Right atrium auricular region (tissue), 2 donors: ENCODE measurements around the gene SLIT3. TPM values are rescaled to one million over a fixed set of nuclear protein-coding genes. Genes with fewer than 3 reads are reported as not detected.

Source experiments
- DNase-seq: peaks from one replicate; pipeline ENCODE4 v3.0.0-alpha.2; 2019; ENCODE audit warnings: low spot score
- H3K27ac ChIP-seq, 2 donors: fragments of 200-600 bp; sonication (generic); 1 replicate in 1 of 2; 2 replicates in 1 of 2; pipeline ENCODE4 v1.5.1; 2016 to 2019
- H3K27me3 ChIP-seq, 2 donors: fragments of 200-600 bp; sonication (generic); one replicate each; pipeline versions ENCODE4 v1.5.1 to v1.6.0; 2017 to 2019
- H3K36me3 ChIP-seq: fragments of 200-600 bp; sonication (generic); one replicate; pipeline ENCODE4 v1.5.1; 2016
- H3K4me1 ChIP-seq, 2 donors: fragments of 200-600 bp; sonication (generic); one replicate each; pipeline versions ENCODE4 v1.5.1 to v1.6.0; 2017 to 2019
- H3K4me3 ChIP-seq, 2 donors: fragments of 200-600 bp; sonication (generic); 1 replicate in 1 of 2; 2 replicates in 1 of 2; pipeline ENCODE4 v1.5.1; 2017 to 2019; ENCODE audit warnings: mild to moderate bottlenecking in 1 of 2, moderate library complexity in 1 of 2
- H3K9me3 ChIP-seq, 2 donors: fragments of 200-600 bp; sonication (generic); one replicate each; pipeline ENCODE4 v1.5.1; 2019
- total RNA-seq, 2 donors: library from RNA; depleted of rRNA; stranded (reverse); fragments of >200 nt; gene quantifications; one replicate each; pipeline ENCODE4 v1.1.0, GENCODE V29; 2016
- TF ChIP-seq, protein P1 (sequence below), 2 donors: fragments of 200-600 bp; sonication (generic); IDR thresholded peaks; one replicate each; pipeline ENCODE4 v1.5.1; 2019; ENCODE audit warnings: antibody characterized with exemption in 2 of 2

Gene SLIT3
- total RNA-seq, 2 donors from 2014 or later: 66.1 to 85.8 TPM

DNA sequence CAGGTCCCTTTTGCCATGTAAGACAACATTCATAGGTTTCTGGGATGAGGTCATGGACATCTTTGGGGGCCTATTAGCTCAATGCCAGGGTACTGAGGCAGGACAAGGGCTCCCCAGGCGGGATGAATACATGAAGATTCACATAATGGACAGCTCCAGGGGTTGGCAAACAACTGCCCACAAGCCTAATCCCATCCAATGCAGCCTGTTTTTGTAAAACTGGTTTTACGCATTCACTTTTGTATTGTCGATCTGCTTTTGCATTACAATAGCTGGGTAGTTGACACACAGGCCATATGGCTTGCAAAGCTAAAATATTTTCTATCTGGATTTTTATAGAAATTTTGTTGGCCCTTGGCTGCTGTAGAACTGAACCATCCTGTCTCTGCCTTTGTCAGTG lies 473.3 kb downstream of the SLIT3 start:
- peaks cover 0 to 44% of the 10 kb centered on the region in 2 donors for H3K4me1 ChIP-seq
- no peak for DNase-seq
- peak overlapping the region in 1 of 2 donors; percentile 12 for H3K27ac ChIP-seq
- no peak overlapping the region for H3K4me3 ChIP-seq
- TF ChIP-seq, protein P1, sequence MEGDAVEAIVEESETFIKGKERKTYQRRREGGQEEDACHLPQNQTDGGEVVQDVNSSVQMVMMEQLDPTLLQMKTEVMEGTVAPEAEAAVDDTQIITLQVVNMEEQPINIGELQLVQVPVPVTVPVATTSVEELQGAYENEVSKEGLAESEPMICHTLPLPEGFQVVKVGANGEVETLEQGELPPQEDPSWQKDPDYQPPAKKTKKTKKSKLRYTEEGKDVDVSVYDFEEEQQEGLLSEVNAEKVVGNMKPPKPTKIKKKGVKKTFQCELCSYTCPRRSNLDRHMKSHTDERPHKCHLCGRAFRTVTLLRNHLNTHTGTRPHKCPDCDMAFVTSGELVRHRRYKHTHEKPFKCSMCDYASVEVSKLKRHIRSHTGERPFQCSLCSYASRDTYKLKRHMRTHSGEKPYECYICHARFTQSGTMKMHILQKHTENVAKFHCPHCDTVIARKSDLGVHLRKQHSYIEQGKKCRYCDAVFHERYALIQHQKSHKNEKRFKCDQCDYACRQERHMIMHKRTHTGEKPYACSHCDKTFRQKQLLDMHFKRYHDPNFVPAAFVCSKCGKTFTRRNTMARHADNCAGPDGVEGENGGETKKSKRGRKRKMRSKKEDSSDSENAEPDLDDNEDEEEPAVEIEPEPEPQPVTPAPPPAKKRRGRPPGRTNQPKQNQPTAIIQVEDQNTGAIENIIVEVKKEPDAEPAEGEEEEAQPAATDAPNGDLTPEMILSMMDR (IDR thresholded peaks at IDR 0.05): no peak
- no peaks in the 10 kb centered on the region for H3K36me3 ChIP-seq
- H3K9me3 ChIP-seq: no peaks in the 10 kb centered on the region
- H3K27me3 ChIP-seq: no peaks in the 10 kb centered on the region

DNA sequence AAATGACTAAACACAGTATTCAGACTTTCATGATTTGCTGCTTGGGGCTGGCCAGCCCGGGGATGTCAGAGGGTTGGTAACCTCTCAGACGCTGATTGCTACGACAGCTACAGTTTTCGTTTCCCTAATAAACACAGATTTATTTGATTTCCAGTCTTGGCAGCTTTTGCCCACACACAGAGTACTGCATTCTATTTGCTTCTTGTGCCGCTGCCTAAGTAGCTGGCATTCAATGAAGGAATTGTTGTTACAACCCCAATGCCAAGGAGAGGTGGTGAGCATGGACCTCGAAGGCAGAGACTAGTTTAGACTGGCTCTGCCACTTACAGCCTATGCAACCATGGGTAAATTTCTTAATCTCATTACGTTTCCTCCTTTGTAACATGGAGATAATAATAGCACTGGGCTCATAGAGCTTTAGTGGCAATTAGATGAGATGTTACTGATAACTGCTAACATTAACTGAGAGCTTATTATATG lies 474.7 kb downstream of the SLIT3 start:
- no peak overlapping the region for H3K4me3 ChIP-seq
- H3K9me3 ChIP-seq: no peaks in the 10 kb centered on the region
- no peaks in the 10 kb centered on the region for H3K36me3 ChIP-seq
- TF ChIP-seq, protein P1 (IDR thresholded peaks at IDR 0.05): no peak
- peaks cover 0 to 57% of the 10 kb centered on the region in 2 donors for H3K4me1 ChIP-seq
- no peak for DNase-seq
- no peak overlapping the region for H3K27ac ChIP-seq
- H3K27me3 ChIP-seq: no peaks in the 10 kb centered on the region

DNA sequence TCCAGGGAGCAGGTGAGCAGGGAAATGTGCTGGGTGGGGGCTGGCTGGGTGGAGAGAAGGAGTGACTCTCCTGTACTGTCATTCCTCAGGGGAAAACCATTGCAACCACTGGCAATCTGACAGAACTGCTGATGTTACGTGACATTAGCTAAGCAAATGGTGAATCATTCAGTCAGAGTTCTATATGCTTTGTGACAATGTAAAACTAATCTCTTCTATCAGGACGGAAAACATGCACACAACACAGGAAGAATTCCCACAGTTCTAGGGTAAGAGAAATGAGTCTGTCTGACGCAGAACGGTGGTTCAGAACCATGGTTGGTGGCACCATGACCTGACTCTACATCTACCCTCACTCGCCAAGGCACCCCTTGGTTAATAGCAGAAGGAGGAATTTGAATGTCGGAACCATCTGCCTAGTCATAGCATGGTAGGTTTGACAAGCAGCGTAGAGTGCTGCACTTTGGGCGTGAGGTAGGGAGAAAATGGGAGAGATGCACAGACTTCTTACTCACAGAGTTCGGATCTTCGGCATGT lies 478.1 kb downstream of the SLIT3 start:
- Histone ChIP-seq H3K4me3 (no peak overlapping the region), H3K27ac (peak overlapping the region in 1 of 2 donors; percentile 51), H3K9me3 (no peaks in the 10 kb centered on the region), H3K27me3 (no peaks in the 10 kb centered on the region), H3K4me1 (peaks cover 0 to 53% of the 10 kb centered on the region in 2 donors), H3K36me3 (no peaks in the 10 kb centered on the region)
- no peak for DNase-seq
- TF ChIP-seq, protein P1 (IDR thresholded peaks at IDR 0.05): no peak

DNA sequence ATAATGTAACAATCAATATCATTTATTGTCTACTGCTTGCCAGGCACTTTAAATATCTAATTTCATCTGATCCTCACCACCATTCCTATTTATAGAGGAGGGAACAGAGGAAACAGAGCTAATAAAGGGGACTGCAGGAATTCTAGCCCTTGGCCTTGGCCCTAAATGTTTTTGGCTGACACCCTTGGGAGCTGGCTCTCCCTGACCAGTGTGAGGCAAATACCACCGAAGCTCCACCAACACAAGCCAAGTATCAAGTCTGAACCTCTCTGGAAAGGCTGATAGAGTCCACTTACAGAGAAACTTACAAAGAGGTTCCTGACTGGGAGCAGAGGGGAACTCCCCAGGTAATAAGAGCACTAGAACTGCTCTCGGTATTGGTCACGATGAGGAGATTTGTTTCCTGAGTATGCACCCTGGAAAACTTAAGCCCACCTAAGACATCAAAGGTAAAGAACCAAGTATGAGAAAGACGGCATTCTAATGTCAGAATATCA lies 478.6 kb downstream of the SLIT3 start:
- H3K36me3 ChIP-seq: no peaks in the 10 kb centered on the region
- no peaks in the 10 kb centered on the region for H3K9me3 ChIP-seq
- no peak overlapping the region for H3K4me3 ChIP-seq
- H3K27me3 ChIP-seq: no peaks in the 10 kb centered on the region
- TF ChIP-seq, protein P1 (IDR thresholded peaks at IDR 0.05): no peak
- peak overlapping the region in 1 of 2 donors; percentile 51 for H3K27ac ChIP-seq
- no peak for DNase-seq
- peaks cover 0 to 53% of the 10 kb centered on the region in 2 donors for H3K4me1 ChIP-seq

DNA sequence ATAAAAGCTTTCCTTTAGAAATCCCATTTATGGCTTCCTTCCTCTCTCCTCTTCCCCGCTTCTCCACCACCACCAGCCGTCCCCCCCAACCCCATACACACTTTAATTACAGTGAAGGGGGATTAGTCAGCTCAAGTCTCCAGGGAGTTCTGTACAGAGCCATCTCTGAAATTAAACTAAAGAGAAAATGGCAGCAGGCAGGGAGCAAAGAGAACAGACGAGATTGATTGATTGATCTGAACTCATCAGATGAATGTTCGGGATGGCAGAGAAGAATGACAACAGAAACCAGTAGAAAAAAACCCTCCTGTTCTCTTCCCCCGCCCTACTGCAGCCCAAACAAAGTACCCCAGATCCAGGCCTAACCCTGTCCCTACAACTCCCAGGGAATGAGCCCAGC lies 480.1 kb downstream of the SLIT3 start:
- Histone ChIP-seq H3K4me1 (peaks cover 0 to 48% of the 10 kb centered on the region in 2 donors), H3K9me3 (no peaks in the 10 kb centered on the region), H3K4me3 (no peak overlapping the region), H3K27ac (no peak overlapping the region), H3K27me3 (no peaks in the 10 kb centered on the region), H3K36me3 (peaks cover 8% of the 10 kb centered on the region)
- TF ChIP-seq, protein P1 (IDR thresholded peaks at IDR 0.05): no peak
- DNase-seq: no peak
